Measurements from ENCODE around the gene SUPT5H.

DNA sequence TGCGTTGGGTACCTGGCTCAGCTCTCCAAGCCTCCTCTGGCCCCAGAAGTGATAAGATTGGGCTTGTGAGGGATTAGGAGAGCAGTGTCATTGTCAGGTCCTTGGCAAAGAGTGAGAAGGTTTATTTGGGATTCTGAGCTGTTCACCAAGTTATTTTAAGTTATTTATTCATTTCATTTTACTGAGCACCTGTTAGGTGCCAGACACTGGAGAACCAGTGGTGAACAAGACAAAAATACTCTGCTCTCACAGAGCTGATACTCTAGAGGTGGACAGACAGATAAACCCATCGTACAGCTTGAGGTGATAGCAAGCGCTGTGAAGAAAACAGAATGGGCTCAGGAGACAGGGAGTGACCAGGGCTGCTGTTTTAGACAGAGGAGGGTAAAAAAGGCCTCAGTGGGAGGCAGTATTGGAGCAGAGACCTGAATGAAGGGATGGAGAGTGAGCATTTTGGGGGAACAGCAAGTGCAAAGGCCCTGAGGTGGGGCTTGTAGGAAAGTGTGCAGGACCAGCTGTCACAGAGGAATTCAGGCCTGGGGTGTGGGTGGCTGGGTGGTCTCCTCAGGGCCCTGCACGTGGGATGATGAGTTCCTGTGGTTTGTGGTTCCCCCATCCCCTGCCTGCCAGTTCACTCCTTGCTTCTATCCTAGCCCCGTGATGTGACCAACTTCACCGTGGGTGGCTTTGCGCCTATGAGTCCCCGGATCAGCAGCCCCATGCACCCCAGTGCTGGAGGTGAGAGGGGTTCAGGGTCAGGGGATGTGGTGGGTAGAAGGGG is 26.6 kb downstream of the SUPT5H start:
- no peak for TF ChIP-seq MAZ (IDR thresholded peaks at IDR 0.05; ENCODE audit: borderline replicate concordance, low read depth, low read length)
- TF ChIP-seq, protein P1, sequence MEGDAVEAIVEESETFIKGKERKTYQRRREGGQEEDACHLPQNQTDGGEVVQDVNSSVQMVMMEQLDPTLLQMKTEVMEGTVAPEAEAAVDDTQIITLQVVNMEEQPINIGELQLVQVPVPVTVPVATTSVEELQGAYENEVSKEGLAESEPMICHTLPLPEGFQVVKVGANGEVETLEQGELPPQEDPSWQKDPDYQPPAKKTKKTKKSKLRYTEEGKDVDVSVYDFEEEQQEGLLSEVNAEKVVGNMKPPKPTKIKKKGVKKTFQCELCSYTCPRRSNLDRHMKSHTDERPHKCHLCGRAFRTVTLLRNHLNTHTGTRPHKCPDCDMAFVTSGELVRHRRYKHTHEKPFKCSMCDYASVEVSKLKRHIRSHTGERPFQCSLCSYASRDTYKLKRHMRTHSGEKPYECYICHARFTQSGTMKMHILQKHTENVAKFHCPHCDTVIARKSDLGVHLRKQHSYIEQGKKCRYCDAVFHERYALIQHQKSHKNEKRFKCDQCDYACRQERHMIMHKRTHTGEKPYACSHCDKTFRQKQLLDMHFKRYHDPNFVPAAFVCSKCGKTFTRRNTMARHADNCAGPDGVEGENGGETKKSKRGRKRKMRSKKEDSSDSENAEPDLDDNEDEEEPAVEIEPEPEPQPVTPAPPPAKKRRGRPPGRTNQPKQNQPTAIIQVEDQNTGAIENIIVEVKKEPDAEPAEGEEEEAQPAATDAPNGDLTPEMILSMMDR (conservative IDR thresholded peaks at IDR 0.05; ENCODE audit: low read depth, low read length): no peak
- TF ChIP-seq, protein P2, sequence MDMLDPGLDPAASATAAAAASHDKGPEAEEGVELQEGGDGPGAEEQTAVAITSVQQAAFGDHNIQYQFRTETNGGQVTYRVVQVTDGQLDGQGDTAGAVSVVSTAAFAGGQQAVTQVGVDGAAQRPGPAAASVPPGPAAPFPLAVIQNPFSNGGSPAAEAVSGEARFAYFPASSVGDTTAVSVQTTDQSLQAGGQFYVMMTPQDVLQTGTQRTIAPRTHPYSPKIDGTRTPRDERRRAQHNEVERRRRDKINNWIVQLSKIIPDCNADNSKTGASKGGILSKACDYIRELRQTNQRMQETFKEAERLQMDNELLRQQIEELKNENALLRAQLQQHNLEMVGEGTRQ (IDR thresholded peaks at IDR 0.05; ENCODE audit: low read depth, low read length): no peak
- TF ChIP-seq NFE2L2 (IDR thresholded peaks at IDR 0.05; ENCODE audit: low read depth, low read length): no peak
- no peak for TF ChIP-seq RFX5 (IDR thresholded peaks at IDR 0.05; ENCODE audit: low read depth, low read length)
- no peak for TF ChIP-seq CHD1 (IDR thresholded peaks at IDR 0.05; ENCODE audit: low read depth, low read length)
- no peak for TF ChIP-seq POLR2A (IDR thresholded peaks at IDR 0.05; ENCODE audit: low read depth, low read length)
